C4-2B (cell line): Measurements from ENCODE around the gene IL1R2.

Source experiments
- H3K27ac ChIP-seq: fragments of 450-650 bp; 2 replicates; pipeline ENCODE4 v1.5.1; 2017
- CTCF ChIP-seq: fragments of 450-650 bp; conservative IDR thresholded peaks from 2 replicates; pipeline ENCODE4 v1.5.1; 2017; ENCODE audit warnings: mild to moderate bottlenecking
- ZFX ChIP-seq: fragments of 450-650 bp; IDR thresholded peaks from 2 replicates; pipeline ENCODE4 v1.6.1; 2017

Gene IL1R2

GRCh38 chr2:102060047-102060446 is 68.3 kb downstream of the IL1R2 start:
- H3K27ac ChIP-seq = no peak overlapping the region
- no peak for TF ChIP-seq CTCF
- TF ChIP-seq ZFX = no peak

- TF ChIP-seq CTCF (no peak), ZFX (no peak)
- no peak overlapping the region for H3K27ac ChIP-seq
Measured at GRCh38 chr2:102060792-102061191, 69.0 kb downstream of the IL1R2 start.

GRCh38 chr2:102061286-102061699 is 69.5 kb downstream of the IL1R2 start:
- TF ChIP-seq CTCF = no peak
- no peak for TF ChIP-seq ZFX
- no peak overlapping the region for H3K27ac ChIP-seq

- TF ChIP-seq ZFX (no peak), CTCF (no peak)
- no peak overlapping the region for H3K27ac ChIP-seq
Measured at GRCh38 chr2:102061962-102062795, 70.4 kb downstream of the IL1R2 start.

- TF ChIP-seq CTCF (no peak), ZFX (no peak)
- no peak overlapping the region for H3K27ac ChIP-seq
Measured at GRCh38 chr2:102062802-102063201, 71.0 kb downstream of the IL1R2 start.

- TF ChIP-seq CTCF (no peak), ZFX (no peak)
Measured at GRCh38 chr2:102063487-102063911, 71.7 kb downstream of the IL1R2 start.

GRCh38 chr2:102063941-102064678 is 72.3 kb downstream of the IL1R2 start:
- TF ChIP-seq CTCF (no peak), ZFX (no peak)
- peak overlapping the region; percentile 27 for H3K27ac ChIP-seq

More at GRCh38 chr2:102063487-102063911, 71.7 kb downstream of the IL1R2 start:
- no peak overlapping the region for H3K27ac ChIP-seq
